ENCODE data around the gene RANBP3L.
"Not testable (repeated sequence)": the region's sequence is repeated elsewhere in the genome, so short reads cannot be mapped to it uniquely, and the experiment has no call there.

RANBP3L gene

GRCh38 chr5:36283775-36284174 lies 17.9 kb downstream of the RANBP3L start:
- not testable (repeated sequence) for DNase-seq

- DNase-seq = no peak
These were observed 20.1 kb downstream of the RANBP3L start for GRCh38 chr5:36281626-36282025.

GRCh38 chr5:36279054-36279698 lies 22.5 kb downstream of the RANBP3L start:
- DNase-seq = no peak

GRCh38 chr5:36277521-36278176 lies 24.1 kb downstream of the RANBP3L start:
- no peak for DNase-seq

GRCh38 chr5:36276864-36277263 lies 24.8 kb downstream of the RANBP3L start:
- no peak for DNase-seq

GRCh38 chr5:36273809-36274526 lies 27.7 kb downstream of the RANBP3L start:
- no peak for DNase-seq

- no peak for DNase-seq
These were observed 29.5 kb downstream of the RANBP3L start for GRCh38 chr5:36272136-36272690.

GRCh38 chr5:36270876-36271575 lies 30.7 kb downstream of the RANBP3L start:
- DNase-seq = no peak

- DNase-seq = no peak
These were observed 31.5 kb downstream of the RANBP3L start for GRCh38 chr5:36270175-36270574.

GRCh38 chr5:36269478-36269877 lies 32.2 kb downstream of the RANBP3L start:
- no peak for DNase-seq

- DNase-seq = no peak
These were observed 33.8 kb downstream of the RANBP3L start for GRCh38 chr5:36267905-36268304.

GRCh38 chr5:36264202-36264760 lies 37.4 kb downstream of the RANBP3L start:
- no peak for DNase-seq

- no peak for DNase-seq
These were observed 40.5 kb downstream of the RANBP3L start for GRCh38 chr5:36261186-36261585.

GRCh38 chr5:36253575-36253974 lies 48.1 kb downstream of the RANBP3L start:
- no peak for DNase-seq

GRCh38 chr5:36252722-36253365 lies 48.9 kb downstream of the RANBP3L start:
- no peak for DNase-seq

- no peak for DNase-seq
These were observed 50.5 kb downstream of the RANBP3L start for GRCh38 chr5:36251218-36251617.

- no peak for DNase-seq
These were observed 51.3 kb downstream of the RANBP3L start for GRCh38 chr5:36250427-36250826.

GRCh38 chr5:36246036-36246800 lies 55.5 kb downstream of the RANBP3L start:
- no peak for DNase-seq

GRCh38 chr5:36244076-36244475 lies 57.6 kb downstream of the RANBP3L start:
- DNase-seq = no peak

- no peak for DNase-seq
These were observed 58.0 kb downstream of the RANBP3L start for GRCh38 chr5:36243653-36244052.

All from stimulated activated CD4-positive, alpha-beta T cell treated with anti-CD3 and anti-CD28 coated beads, Interleukin-1b, Interleukin-23, amount 100 ng/mL, for 48 hours (primary cell).